Fibroblast of mammary gland (primary cell): Measurements from ENCODE around the gene DEPP1.

Experiments
- DNase-seq: peaks from one replicate; pipeline ENCODE4 v3.0.0-alpha.2; 2010; ENCODE audit warnings: low read depth
- H3K4me3 ChIP-seq: 2 replicates; pipeline ENCODE4 v1.5.1; 2011; ENCODE audit warnings: low read depth, mild to moderate bottlenecking, low read length, moderate library complexity; ENCODE audit not compliant: control insufficient read depth
- TF ChIP-seq, protein P1 (sequence below): conservative IDR thresholded peaks from 2 replicates; pipeline ENCODE4 v1.5.1; 2011; ENCODE audit warnings: low read depth, low read length, inconsistent platforms; ENCODE audit not compliant: control insufficient read depth, insufficient read depth

DEPP1 gene

DNA sequence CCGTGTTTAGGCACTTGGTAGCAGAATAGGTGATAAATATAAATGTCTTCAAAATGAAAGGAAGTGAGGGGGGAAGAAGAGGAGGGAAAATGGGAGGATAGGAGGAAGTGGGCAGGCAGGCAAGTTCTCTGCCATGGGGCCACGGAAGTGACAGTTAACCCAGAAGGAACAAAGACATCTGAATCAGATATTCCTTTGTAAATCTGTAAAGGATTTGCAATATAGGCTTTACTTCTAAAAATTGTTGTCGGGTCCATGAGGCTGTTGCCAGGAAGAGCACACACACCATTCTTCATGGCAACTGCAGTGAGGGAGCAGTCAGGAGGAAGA lies 42.7 kb downstream of the DEPP1 start:
- no peak overlapping the region for H3K4me3 ChIP-seq
- TF ChIP-seq, protein P1, sequence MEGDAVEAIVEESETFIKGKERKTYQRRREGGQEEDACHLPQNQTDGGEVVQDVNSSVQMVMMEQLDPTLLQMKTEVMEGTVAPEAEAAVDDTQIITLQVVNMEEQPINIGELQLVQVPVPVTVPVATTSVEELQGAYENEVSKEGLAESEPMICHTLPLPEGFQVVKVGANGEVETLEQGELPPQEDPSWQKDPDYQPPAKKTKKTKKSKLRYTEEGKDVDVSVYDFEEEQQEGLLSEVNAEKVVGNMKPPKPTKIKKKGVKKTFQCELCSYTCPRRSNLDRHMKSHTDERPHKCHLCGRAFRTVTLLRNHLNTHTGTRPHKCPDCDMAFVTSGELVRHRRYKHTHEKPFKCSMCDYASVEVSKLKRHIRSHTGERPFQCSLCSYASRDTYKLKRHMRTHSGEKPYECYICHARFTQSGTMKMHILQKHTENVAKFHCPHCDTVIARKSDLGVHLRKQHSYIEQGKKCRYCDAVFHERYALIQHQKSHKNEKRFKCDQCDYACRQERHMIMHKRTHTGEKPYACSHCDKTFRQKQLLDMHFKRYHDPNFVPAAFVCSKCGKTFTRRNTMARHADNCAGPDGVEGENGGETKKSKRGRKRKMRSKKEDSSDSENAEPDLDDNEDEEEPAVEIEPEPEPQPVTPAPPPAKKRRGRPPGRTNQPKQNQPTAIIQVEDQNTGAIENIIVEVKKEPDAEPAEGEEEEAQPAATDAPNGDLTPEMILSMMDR: no peak
- no peak for DNase-seq

DNA sequence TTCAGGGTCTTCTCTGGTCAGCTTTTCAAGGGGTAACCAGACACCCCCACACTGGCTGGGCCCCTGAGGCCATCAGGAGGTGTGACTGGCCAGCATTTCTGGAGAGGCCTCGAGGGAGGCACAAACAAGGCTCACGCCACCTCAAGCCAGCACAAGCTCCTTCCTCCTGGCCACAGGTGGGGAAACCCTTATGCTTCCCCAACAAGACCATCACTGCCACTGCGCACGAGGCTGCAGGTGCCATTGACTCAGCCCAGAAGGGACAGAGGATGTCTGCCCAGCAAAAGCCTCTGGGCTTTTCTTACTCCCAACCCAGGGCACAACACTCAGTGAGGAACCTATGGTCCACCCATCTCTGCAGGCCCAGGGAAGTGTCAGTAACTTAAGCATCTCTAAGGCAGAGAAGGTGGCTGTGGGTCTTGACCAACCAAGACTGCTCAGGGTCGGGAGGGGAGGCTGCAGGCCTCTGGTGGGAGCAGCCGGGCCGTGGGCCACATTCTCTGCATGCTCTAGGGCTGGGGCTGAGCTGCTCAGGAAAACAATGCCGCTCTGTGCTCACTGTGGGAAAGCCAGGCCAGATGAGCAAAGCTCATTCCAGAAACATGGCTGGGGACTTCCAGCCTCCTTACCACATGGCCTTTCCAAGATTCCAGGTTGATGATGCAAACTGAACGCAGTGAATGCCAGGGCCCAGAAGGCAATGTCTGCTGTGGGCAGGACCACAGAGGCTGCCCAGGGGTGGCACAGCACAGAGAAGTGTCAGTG lies 43.2 kb downstream of the DEPP1 start:
- TF ChIP-seq, protein P1: no peak
- H3K4me3 ChIP-seq: no peak overlapping the region
- peak; percentile 72 for DNase-seq

DNA sequence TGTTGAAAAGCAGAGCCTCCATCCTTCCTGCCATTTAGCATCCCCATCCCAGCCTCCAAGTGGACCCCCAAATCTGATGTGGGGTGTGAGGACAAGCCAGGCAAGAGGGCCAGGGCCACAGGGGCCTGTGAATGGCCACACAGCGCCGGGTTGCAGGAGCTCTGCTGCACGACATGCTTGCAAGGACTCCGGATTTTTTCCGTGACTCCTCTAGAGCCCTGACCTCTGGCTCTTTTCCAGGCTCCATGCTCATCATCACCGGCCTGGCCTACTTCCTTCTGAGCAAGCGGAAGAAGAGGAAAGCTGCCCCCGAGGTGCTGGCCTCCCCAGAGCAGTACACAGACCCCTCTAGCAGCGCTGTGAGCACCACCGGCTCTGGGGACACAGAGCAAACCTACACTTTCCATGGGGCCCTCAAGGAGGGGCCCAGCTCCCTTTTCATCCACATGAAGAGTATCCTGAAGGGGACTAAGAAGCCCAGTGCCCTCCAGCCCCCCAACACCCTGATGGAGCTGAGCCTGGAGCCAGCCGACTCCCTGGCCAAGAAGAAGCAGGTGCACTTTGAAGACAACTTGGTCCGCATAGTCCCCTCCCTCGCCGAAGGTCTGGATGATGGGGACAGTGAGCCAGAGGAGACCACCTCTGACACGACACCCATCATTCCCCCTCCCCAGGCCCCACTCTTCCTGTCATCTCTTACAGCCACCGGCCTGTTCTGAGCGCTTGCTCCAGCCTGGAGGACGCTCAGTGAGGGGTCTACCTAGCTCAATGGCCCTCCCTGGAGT lies 44.0 kb downstream of the DEPP1 start:
- TF ChIP-seq, protein P1: no peak
- DNase-seq: peak; percentile 42
- no peak overlapping the region for H3K4me3 ChIP-seq

DNA sequence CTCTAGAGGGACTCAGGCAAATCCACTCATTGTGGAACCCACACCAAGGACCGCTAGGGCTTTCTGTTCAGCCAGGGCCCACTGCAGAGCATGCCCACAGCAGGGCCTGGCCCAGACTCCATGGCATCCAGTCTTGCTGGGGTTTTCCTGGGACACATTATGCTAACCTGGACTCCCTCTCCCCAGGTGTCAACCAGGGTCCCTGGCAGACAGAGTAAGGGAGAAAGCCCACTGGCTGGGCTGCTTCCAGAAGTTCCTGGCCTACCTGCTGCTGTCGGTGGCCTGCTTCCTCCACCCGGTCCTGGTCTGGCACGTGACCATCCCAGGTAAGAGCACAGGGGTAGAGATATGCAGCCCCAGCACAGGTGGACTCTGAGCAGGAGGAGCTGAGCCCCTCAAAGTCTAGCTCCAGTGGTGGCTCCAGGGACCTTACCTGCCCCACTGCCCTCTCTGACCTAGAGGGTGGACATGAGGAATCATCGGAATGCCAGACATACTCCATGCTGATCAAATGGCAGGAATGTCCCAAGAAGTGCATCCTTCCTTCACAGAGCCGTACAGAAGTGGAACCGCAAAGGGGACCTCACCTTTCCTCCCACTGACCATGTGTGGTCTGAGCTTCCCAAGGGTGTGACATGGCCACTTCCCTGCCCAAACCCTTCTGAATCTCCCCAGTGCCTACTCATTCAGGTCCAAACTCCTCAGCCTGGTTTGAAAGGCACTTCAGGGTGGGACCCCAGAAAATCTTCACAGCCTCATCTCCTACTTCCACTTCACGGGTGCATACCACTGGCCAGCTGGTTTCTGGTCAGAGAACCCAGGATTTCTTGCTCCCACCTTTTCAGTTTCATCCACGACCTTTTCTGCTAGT lies 44.9 kb downstream of the DEPP1 start:
- TF ChIP-seq, protein P1: no peak
- no peak overlapping the region for H3K4me3 ChIP-seq
- DNase-seq: no peak

DNA sequence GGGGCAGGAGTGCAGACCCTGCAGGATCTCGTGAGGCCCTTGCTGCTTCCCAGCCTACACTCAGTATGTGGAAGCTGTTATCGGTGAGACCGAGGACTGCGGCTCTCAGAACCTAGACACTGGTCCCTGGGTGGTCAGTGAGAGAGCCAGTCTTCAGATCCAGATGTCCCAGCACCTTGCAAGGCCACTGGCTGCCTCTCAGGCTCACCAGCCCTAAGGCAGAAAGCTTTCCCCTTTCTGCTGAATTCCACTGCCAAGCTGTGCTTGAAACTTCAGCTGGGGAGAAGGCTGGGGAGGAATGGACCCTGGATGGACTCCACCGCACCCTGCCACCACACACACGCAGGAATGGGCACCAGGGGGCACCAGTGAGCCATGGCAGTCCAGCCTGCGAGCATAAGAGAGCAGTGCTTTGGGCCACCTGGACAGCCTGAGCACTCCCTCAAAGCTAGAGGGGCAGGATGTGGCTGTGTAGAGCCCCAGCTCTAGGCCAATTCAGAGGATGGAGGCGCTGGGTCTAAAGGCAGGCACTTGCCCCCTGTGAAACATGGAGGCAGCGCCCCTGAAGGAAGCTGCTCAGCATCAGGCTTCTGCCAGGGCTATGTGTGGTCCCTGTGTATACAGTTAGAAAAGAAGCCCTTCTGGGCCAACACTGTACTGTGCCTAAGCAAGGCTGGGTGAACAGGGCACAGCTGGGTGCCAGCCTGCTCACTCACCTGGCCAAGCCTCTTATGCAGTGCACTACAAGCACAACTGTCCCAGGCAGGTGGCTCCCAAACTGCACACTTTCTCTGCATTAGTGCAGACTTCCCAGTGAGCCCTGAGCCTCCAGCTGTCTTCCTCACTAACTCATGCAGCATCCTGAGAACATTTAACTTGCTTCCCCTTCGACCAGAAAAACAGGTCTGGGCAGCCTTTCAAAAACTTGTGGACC lies 45.8 kb downstream of the DEPP1 start:
- H3K4me3 ChIP-seq: no peak overlapping the region
- TF ChIP-seq, protein P1: peak; percentile 98
- DNase-seq: peak; percentile 77
